ENCODE data around the gene ALKAL2. TPM values are rescaled to one million over a fixed set of nuclear protein-coding genes. Genes with fewer than 3 reads are reported as not detected.

The ALKAL2 gene
- polyA plus RNA-seq, 1 experiment = not detected

DNA sequence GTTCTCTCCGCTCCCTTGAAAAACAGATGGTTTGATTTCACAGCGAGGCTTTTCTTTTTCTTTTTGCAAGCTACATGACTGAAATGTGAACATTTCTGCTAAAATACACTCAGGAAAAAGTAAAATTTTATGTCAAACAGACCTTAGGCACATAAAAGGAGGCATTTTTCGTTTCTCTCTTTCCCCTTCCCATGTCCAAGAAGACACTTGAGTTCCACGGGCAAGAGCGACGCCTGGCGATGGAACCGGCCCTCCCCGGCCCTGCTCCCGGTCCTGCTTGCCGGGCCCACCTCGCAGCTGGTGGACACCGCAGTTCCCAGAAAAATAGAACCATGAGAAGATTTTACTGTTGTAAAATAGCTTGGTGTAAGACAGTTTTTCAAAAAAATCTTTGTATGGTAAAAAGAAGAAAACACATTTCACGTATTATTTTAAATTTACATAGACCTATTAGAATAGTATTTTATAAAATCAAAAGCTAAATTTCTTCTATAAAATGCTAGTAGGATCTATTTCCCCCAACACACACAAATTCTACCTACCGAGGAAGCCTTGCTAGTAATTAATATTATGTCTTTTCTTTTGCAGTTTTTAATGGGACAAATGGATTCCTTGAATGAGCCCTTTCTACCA lies 2.3 kb upstream of the ALKAL2 start:
- peaks cover 12% of the 10 kb centered on the region for H3K27me3 ChIP-seq (ENCODE audit: control insufficient read depth, insufficient read depth, low read length)
- H3K4me3 ChIP-seq (ENCODE audit: low read depth, low read length) = peak overlapping the region; percentile 57
- ChIA-PET POLR2A (no interaction called here), CTCF (interaction anchor here (0.6 to 4.9 kb wide), 32 partner anchors 10 to 1292 kb away, joined by 3 to 61 read pairs (median 5); no protein-coding TSS in a partner anchor)
- H3K27ac ChIP-seq (ENCODE audit: low read depth, low read length) = no peak overlapping the region
- TF ChIP-seq, protein P1, sequence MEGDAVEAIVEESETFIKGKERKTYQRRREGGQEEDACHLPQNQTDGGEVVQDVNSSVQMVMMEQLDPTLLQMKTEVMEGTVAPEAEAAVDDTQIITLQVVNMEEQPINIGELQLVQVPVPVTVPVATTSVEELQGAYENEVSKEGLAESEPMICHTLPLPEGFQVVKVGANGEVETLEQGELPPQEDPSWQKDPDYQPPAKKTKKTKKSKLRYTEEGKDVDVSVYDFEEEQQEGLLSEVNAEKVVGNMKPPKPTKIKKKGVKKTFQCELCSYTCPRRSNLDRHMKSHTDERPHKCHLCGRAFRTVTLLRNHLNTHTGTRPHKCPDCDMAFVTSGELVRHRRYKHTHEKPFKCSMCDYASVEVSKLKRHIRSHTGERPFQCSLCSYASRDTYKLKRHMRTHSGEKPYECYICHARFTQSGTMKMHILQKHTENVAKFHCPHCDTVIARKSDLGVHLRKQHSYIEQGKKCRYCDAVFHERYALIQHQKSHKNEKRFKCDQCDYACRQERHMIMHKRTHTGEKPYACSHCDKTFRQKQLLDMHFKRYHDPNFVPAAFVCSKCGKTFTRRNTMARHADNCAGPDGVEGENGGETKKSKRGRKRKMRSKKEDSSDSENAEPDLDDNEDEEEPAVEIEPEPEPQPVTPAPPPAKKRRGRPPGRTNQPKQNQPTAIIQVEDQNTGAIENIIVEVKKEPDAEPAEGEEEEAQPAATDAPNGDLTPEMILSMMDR (IDR thresholded peaks at IDR 0.05; ENCODE audit: low read depth, low read length) = peak; percentile 95
- peak; percentile 38 for DNase-seq (ENCODE audit: low read depth, low spot score)
- no peaks in the 10 kb centered on the region for H3K9me3 ChIP-seq (ENCODE audit: control insufficient read depth, insufficient read depth, low read length)

DNA sequence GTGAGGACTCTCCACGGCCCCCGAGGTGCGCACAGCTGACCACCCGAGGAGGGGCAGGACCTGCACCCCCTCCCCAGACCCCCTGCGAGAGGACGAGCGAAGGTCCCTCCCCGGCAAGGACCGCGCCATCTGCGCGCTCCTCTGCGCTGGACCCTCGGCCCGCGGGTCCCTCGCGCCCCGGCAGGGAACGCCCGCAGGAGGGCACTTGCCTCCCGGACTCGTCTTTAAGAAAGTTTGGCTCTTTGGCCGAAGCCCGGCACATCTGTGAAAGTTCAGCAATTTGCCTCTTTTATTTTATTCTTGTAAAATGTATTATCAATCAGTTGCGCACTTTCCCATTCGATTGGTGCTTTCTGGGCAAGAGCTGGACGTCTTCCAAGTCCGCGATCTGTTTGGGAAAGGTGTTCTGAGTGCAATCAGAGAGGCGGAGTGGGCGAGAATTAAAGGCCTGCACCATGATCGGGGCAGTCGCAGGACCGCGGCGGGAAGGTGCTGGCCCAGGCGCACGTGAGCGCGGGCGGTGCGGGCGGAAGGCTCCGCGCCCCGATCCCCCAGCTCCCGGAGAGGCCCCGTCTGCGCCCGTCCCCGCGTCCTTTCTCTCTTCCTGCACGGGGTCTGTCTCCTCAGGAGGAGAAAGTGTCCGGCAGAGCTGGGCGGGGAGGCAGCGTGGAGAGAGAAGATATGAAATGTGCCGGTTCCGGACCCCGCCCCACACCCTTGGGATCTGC lies 1.6 kb upstream of the ALKAL2 start:
- CTCF ChIA-PET = interaction anchor here (0.5 to 4.9 kb wide), 24 partner anchors 10 to 1257 kb away, joined by 3 to 61 read pairs (median 6); no protein-coding TSS in a partner anchor
- TF ChIP-seq, protein P1 (IDR thresholded peaks at IDR 0.05; ENCODE audit: low read depth, low read length) = no peak
- Histone ChIP-seq H3K9me3 (ENCODE audit: control insufficient read depth, insufficient read depth, low read length) (no peaks in the 10 kb centered on the region), H3K4me3 (ENCODE audit: low read depth, low read length) (peak overlapping the region; percentile 57), H3K27ac (ENCODE audit: low read depth, low read length) (no peak overlapping the region), H3K27me3 (ENCODE audit: control insufficient read depth, insufficient read depth, low read length) (peaks cover 12% of the 10 kb centered on the region)
- POLR2A ChIA-PET = no interaction called here
- no peak for DNase-seq (ENCODE audit: low read depth, low spot score)

DNA sequence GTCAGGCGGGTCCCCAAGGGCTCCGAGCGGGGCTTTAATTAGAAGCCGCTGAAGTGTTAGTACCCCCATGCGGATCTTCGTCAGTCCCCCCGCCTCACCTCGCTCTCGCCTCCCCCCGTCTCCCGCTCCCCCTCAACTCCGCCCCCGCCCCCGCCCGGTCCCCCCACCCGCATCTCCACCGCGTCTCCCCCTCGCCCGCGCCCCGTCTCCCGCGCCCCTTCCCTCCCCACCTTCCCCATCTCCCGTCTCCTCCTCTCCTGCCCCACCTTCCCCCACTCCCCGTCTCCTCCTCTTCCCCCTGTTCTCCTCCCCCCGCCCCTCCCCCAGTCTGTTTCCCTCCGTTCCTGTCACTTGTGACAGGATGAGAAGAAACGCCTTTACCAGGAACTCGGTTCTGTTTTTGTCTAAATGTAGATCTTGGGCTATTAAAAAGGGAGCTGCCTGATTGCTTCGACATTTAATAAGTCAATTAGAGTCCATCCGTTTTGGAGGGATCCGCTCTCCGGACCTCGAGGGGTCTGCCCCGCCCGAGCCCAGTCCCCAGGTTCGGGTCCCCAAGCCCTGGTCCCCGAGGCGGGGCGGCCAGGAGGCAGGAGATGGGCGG lies 969 bp upstream of the ALKAL2 start:
- CTCF ChIA-PET = interaction anchor here (0.5 to 4.9 kb wide), 11 partner anchors 11 to 271 kb away, joined by 3 to 61 read pairs (median 9); no protein-coding TSS in a partner anchor
- no peaks in the 10 kb centered on the region for H3K9me3 ChIP-seq (ENCODE audit: control insufficient read depth, insufficient read depth, low read length)
- H3K27me3 ChIP-seq (ENCODE audit: control insufficient read depth, insufficient read depth, low read length) = peaks cover 12% of the 10 kb centered on the region
- H3K27ac ChIP-seq (ENCODE audit: low read depth, low read length) = no peak overlapping the region
- H3K4me3 ChIP-seq (ENCODE audit: low read depth, low read length) = peak overlapping the region; percentile 57; the same call in 1 of the 2 replicates
- TF ChIP-seq, protein P1 (IDR thresholded peaks at IDR 0.05; ENCODE audit: low read depth, low read length) = no peak
- POLR2A ChIA-PET = no interaction called here
- no peak for DNase-seq (ENCODE audit: low read depth, low spot score)

DNA sequence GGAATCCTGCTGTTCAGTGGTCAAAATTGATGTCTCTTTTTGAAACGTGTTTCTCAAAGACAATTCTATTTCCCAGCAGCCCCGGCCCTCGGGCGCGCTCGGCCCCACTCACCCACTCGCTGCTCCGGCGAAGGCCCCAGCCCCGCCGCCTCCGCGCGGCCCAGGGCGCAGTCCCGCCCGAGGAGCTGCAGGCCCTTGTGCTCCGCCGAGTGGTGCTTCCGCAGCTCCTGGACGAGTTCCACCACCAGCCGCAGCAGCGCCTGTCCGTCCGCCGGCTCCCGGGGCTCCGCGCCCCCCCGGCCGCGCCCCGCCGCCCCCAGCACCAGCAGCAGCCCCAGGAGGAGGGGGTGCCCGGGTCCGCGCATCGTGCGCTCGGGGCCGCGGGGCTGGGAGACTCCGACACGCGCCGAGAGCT lies 413 bp downstream of the ALKAL2 start:
- H3K27me3 ChIP-seq (ENCODE audit: control insufficient read depth, insufficient read depth, low read length) = peaks cover 12% of the 10 kb centered on the region
- H3K4me3 ChIP-seq (ENCODE audit: low read depth, low read length) = peak overlapping the region; percentile 31
- ChIA-PET POLR2A (no interaction called here), CTCF (interaction anchor here (4.9 kb wide), 1 partner anchor 41 kb away, joined by 61 read pairs; no protein-coding TSS in a partner anchor)
- H3K27ac ChIP-seq (ENCODE audit: low read depth, low read length) = no peak overlapping the region
- no peak for DNase-seq (ENCODE audit: low read depth, low spot score)
- H3K9me3 ChIP-seq (ENCODE audit: control insufficient read depth, insufficient read depth, low read length) = no peaks in the 10 kb centered on the region
- TF ChIP-seq, protein P1 (IDR thresholded peaks at IDR 0.05; ENCODE audit: low read depth, low read length) = no peak

All from AG04450 (cell line).